ENCODE results near the gene PRPF19. TPM values are rescaled to one million over a fixed set of nuclear protein-coding genes. Genes with fewer than 3 reads are reported as not detected.

Gene PRPF19
- total and polyA plus RNA-seq, 9 of the 15 experiments (the other 6 are each of a cell fraction or from before 2014, with no cell fraction given) = 9.4 to 212 (median 73.2) TPM

- FAIRE-seq = no peak
- peak overlapping the region in 1 of 2 experiments; percentile 72; a peak in 1 of 4 replicates for H3K9ac ChIP-seq (ENCODE audit: insufficient read depth in 1 of 2, low read depth in 2 of 2, low read length in 2 of 2)
- no TSS peak for BruUV-seq (replicated peaks)
- ChIA-PET CTCF (ENCODE audit: low intra/inter-chr PET ratio) (interaction anchor here (2.3 kb wide), 1 partner anchor 60 kb away, joined by 12 read pairs; no protein-coding TSS in a partner anchor), POLR2A (interaction anchor here (0.7 to 1.6 kb wide), 4 partner anchors 16 to 48 kb away, joined by 3 to 7 read pairs (median 4); partner anchors contain the start of gene PTGDR2)
- H4K20me1 ChIP-seq (replicated peaks; ENCODE audit: control insufficient read depth, insufficient read depth, low read length) = peaks cover 23% of the 10 kb centered on the region
- in situ Hi-C loops (cut with MboI) (loop anchor here (5.0 kb wide), 1 partner anchor 53 kb away; no protein-coding TSS in a partner anchor), intact Hi-C loops (cut with micrococcal nuclease) (no loop called here)
- DNase-seq (ENCODE audit: extremely low read depth in 1 of 4, low spot score in 3 of 4) = peak in 1 of 4 experiments; percentile 21
- H3K4me2 ChIP-seq (ENCODE audit: insufficient read depth, low read length) = no peak overlapping the region
- H2AFZ ChIP-seq (ENCODE audit: low read depth, low read length) = no peak overlapping the region
- no peaks in the 10 kb centered on the region for H3K27me3 ChIP-seq (ENCODE audit: control insufficient read depth in 2 of 2, insufficient read depth in 2 of 2, low read length in 2 of 2)
- no peak overlapping the region for H3K27ac ChIP-seq (ENCODE audit: extremely low read depth, low read depth, low read length)
- ATAC-seq = peak; percentile 6; the same call in 2 of the 3 replicates
- H3K4me1 ChIP-seq (replicated peaks in 1 of 2; ENCODE audit: control insufficient read depth in 2 of 2, insufficient read depth in 2 of 2, low read length in 2 of 2) = peaks cover 7 to 32% of the 10 kb centered on the region in 2 experiments
- no peaks in the 10 kb centered on the region for H3K9me1 ChIP-seq (ENCODE audit: control insufficient read depth, insufficient read depth, low read length)
- no peaks in the 10 kb centered on the region for H3K79me2 ChIP-seq (ENCODE audit: control insufficient read depth, insufficient read depth, low read length)
- H3K9me3 ChIP-seq (replicated peaks; ENCODE audit: control insufficient read depth, insufficient read depth, low read depth, low read length) = no peaks in the 10 kb centered on the region
- no peak overlapping the region for H3K4me3 ChIP-seq
- no peak for TF ChIP-seq BRD4 (IDR thresholded peaks at IDR 0.05)
- TF ChIP-seq ZNF395 (CRISPR knock-in tag; IDR thresholded peaks at IDR 0.05) = 0 out of 2 replicates have a peak, but pooled peaks have one; percentile 14
- no peak for TF ChIP-seq TOE1 (IDR thresholded peaks at IDR 0.05; ENCODE audit: borderline replicate concordance)
- no peak for TF ChIP-seq TOE1 (CRISPR knock-in tag; IDR thresholded peaks at IDR 0.05; ENCODE audit: borderline replicate concordance, low read depth)
- TF ChIP-seq ZNF586 (CRISPR knock-in tag; conservative IDR thresholded peaks at IDR 0.05) = no peak
- 26% methylated on average over 5 of the region's 5 CpGs for WGBS (ENCODE audit: insufficient coverage, low coverage, missing lambda C conversion rate)
- peaks cover 64% of the 10 kb centered on the region for H3K36me3 ChIP-seq (ENCODE audit: control insufficient read depth, insufficient read depth, low read length)
These were observed 15.7 kb downstream of the PRPF19 start for GRCh38 chr11:60890696-60891095.
